Measurements from ENCODE around the gene PTPRN2.
"Not testable (repeated sequence)": the region's sequence is repeated elsewhere in the genome, so short reads cannot be mapped to it uniquely, and the experiment has no call there.

PTPRN2 gene

GRCh38 chr7:158317238-158318205 is 270.1 kb downstream of the PTPRN2 start:
- H3K36me3 Mint-ChIP-seq = no peaks in the 10 kb centered on the region
- H3K9me3 Mint-ChIP-seq = no peaks in the 10 kb centered on the region
- H3K4me3 Mint-ChIP-seq = no peak overlapping the region
- H3K27me3 Mint-ChIP-seq = peaks cover 8% of the 10 kb centered on the region
- no peaks in the 10 kb centered on the region for H3K4me1 Mint-ChIP-seq
- H3K27ac Mint-ChIP-seq = no peak overlapping the region

DNA sequence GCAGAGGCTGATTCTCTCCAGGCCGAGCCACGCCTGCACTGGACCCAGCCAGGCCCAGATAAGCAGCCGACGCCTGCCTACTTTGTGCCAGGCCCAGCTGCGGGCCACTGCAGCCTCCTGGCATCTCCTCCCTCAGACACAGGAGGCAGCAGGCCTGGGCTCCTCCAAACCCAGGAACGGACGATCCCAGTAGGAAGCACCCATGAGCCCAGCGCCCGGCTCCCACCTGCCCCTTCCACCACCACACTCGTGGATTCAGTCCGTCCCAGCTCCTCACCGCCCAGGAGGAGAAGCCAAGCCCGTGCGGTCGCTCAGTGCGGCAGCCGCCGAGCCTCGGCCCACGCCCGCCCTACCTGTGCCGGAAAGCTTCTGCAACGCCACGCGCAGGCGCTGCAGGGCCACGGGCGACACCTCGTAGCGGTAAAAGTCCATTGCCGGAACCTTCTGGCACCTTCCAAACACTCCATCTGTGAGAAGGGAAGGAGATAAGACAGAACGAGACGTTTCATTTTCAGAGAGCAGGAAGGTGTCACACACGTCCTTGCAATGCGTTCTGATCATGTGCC is 271.1 kb downstream of the PTPRN2 start:
- H3K27ac Mint-ChIP-seq = no peak overlapping the region
- H3K4me1 Mint-ChIP-seq = no peaks in the 10 kb centered on the region
- H3K27me3 Mint-ChIP-seq = peaks cover 6% of the 10 kb centered on the region
- no peaks in the 10 kb centered on the region for H3K9me3 Mint-ChIP-seq
- H3K36me3 Mint-ChIP-seq = no peaks in the 10 kb centered on the region
- H3K4me3 Mint-ChIP-seq = no peak overlapping the region

- H3K36me3 Mint-ChIP-seq = no peaks in the 10 kb centered on the region
- H3K4me1 Mint-ChIP-seq = no peaks in the 10 kb centered on the region
- H3K27me3 Mint-ChIP-seq = peaks cover 6% of the 10 kb centered on the region
- H3K27ac Mint-ChIP-seq = no peak overlapping the region
- H3K9me3 Mint-ChIP-seq = no peaks in the 10 kb centered on the region
- H3K4me3 Mint-ChIP-seq = no peak overlapping the region
Measured at GRCh38 chr7:158315881-158316280, 271.7 kb downstream of the PTPRN2 start.

DNA sequence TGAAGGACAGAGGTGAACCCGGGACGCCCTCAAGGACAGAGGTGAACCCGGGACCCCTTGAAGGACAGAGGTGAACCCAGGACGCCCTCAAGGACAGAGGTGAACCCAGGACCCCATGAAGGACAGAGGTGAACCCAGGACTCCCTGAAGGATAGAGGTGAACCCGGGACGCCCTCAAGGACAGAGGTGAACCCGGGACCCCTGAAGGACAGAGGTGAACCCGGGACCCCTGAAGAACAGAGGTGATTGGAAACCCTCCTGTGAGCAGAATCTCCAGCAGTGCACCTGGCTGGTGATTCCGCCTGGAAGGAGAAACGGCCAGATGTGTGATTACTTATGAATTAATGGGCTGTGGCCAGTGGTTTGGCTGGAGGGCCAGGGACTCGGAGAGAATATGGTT is 272.3 kb downstream of the PTPRN2 start:
- Mint-ChIP-seq H3K4me1 (no peaks in the 10 kb centered on the region), H3K27me3 (peaks cover 6% of the 10 kb centered on the region), H3K36me3 (no peaks in the 10 kb centered on the region), H3K27ac (no peak overlapping the region), H3K4me3 (no peak overlapping the region), H3K9me3 (no peaks in the 10 kb centered on the region)

GRCh38 chr7:158314394-158314793 is 273.2 kb downstream of the PTPRN2 start:
- Mint-ChIP-seq H3K27me3 (peaks cover 6% of the 10 kb centered on the region), H3K4me1 (no peaks in the 10 kb centered on the region), H3K27ac (no peak overlapping the region), H3K4me3 (no peak overlapping the region), H3K9me3 (no peaks in the 10 kb centered on the region), H3K36me3 (no peaks in the 10 kb centered on the region)

- no peaks in the 10 kb centered on the region for H3K4me1 Mint-ChIP-seq
Measured at GRCh38 chr7:158313931-158314330, 273.7 kb downstream of the PTPRN2 start.

GRCh38 chr7:158312789-158313188 is 274.8 kb downstream of the PTPRN2 start:
- Mint-ChIP-seq H3K9me3 (no peaks in the 10 kb centered on the region), H3K4me3 (no peak overlapping the region), H3K36me3 (no peaks in the 10 kb centered on the region), H3K4me1 (no peaks in the 10 kb centered on the region), H3K27me3 (peaks cover 6% of the 10 kb centered on the region), H3K27ac (no peak overlapping the region)

More at GRCh38 chr7:158313931-158314330, 273.7 kb downstream of the PTPRN2 start:
- Mint-ChIP-seq H3K4me3 (no peak overlapping the region), H3K27me3 (peaks cover 6% of the 10 kb centered on the region), H3K36me3 (no peaks in the 10 kb centered on the region), H3K27ac (no peak overlapping the region), H3K9me3 (no peaks in the 10 kb centered on the region)

DNA sequence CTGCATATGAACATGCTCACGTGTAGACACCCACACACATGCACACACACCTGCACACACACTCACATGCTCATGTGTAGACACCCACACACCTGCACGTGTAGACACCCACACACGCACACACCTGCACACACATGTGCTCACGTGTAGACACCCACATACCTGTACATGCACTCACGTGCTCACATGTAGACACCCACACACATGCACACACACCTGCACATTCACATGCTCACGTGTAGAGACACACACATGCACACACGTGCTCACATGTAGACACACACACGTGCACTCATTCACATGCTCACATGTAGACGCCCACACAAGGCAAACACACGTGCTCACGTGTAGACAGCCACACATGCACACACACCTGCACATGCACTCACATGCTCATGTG is 275.8 kb downstream of the PTPRN2 start:
- Mint-ChIP-seq H3K36me3 (no peaks in the 10 kb centered on the region), H3K27ac (no peak overlapping the region), H3K4me3 (no peak overlapping the region), H3K9me3 (no peaks in the 10 kb centered on the region), H3K27me3 (peaks cover 2% of the 10 kb centered on the region), H3K4me1 (no peaks in the 10 kb centered on the region)

DNA sequence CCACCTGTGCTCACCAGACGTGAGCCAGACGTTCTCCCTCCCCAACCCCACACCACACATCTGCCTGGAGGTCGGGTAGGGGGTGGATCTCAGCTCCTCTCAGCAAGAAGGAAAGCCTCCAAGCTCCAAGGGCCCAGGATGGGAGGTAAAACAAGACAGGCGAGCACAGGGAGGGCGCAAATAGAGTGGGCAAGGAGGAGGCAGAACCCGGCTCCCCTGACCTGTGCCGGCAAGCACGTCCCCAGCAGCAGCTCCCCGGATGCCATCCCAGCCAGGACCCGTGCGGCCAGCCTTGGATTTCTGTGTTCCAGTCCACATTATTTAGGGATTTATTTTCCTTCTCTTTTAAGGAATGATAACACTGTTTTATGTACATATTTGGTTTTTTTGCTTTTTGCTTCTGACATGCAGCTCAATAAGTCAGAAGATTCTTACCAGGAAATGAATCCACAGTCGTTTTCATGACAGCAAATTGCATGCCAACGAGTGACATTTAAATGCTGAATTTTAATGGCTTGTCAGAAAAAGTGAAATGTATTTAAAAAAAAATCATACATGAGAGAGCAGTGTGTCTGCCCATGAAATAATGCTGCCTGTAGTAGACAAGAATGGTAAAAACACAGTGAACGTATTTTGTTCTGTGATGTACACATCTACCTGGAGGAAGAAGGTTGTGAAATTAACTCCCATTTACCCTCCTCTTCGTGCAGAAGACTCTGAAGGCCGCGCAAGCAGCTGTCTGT is 276.5 kb downstream of the PTPRN2 start:
- H3K27me3 Mint-ChIP-seq = peaks cover 2% of the 10 kb centered on the region
- H3K9me3 Mint-ChIP-seq = peaks cover 4% of the 10 kb centered on the region
- H3K27ac Mint-ChIP-seq = no peak overlapping the region
- no peaks in the 10 kb centered on the region for H3K4me1 Mint-ChIP-seq
- no peak overlapping the region for H3K4me3 Mint-ChIP-seq
- H3K36me3 Mint-ChIP-seq = no peaks in the 10 kb centered on the region

DNA sequence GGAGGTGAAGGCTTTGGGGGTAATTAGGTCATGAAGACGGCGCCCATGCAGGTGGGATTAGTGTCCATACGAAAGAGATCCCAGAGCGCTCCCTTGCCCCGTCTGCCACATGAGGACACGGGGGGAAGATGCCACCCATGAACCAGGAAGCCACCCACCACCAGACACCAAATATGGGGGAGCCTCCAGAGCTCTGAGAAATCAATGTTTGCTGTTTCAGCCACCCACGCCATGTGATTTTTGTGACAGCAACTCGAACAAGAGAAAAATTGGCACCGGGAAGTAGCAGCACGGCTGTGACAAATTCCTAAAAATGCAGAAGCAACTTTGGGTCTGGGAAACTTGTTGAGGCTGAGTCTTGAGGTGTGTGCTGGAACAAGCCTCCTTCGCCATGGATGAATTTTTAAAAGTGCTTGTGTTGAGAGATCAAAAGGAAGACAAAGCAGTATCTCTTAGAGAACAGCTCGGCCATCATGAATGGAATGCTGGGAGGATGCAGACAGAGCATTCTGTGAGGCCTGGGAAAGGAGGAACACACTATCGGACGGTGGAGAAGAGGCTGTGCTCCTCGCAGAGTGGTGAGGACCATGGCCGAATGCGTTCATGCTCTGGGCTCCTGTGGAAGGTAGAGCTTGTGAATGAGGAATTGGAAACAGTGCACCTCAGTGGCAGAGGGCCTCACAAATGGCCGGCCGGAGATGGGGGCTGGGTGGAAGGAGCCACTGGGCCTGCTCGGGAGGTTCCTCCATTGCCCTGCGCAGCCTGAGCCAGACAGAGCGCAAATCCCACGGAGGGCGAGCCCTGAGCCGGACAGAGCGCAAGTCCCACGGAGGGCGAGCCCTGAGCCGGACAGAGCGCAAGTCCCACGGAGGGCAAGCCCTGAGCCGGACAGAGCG is 277.5 kb downstream of the PTPRN2 start:
- H3K4me3 Mint-ChIP-seq = no peak overlapping the region
- H3K27ac Mint-ChIP-seq = no peak overlapping the region
- H3K36me3 Mint-ChIP-seq = no peaks in the 10 kb centered on the region
- H3K9me3 Mint-ChIP-seq = peaks cover 9% of the 10 kb centered on the region
- H3K27me3 Mint-ChIP-seq = no peaks in the 10 kb centered on the region
- H3K4me1 Mint-ChIP-seq = no peaks in the 10 kb centered on the region

GRCh38 chr7:158308001-158308400 is 279.6 kb downstream of the PTPRN2 start:
- H3K36me3 Mint-ChIP-seq = no peaks in the 10 kb centered on the region
- H3K9me3 Mint-ChIP-seq = peaks cover 9% of the 10 kb centered on the region
- peaks cover 3% of the 10 kb centered on the region for H3K27me3 Mint-ChIP-seq
- H3K27ac Mint-ChIP-seq = no peak overlapping the region
- no peaks in the 10 kb centered on the region for H3K4me1 Mint-ChIP-seq
- no peak overlapping the region for H3K4me3 Mint-ChIP-seq

GRCh38 chr7:158304072-158304471 is 283.6 kb downstream of the PTPRN2 start:
- not testable (repeated sequence) for H3K36me3 Mint-ChIP-seq, H3K9me3 Mint-ChIP-seq, H3K27me3 Mint-ChIP-seq, H3K27ac Mint-ChIP-seq, H3K4me1 Mint-ChIP-seq, H3K4me3 Mint-ChIP-seq

GRCh38 chr7:158303121-158303520 is 284.5 kb downstream of the PTPRN2 start:
- H3K4me1 Mint-ChIP-seq = no peaks in the 10 kb centered on the region
- no peak overlapping the region for H3K27ac Mint-ChIP-seq
- no peak overlapping the region for H3K4me3 Mint-ChIP-seq
- H3K36me3 Mint-ChIP-seq = no peaks in the 10 kb centered on the region
- peaks cover 6% of the 10 kb centered on the region for H3K27me3 Mint-ChIP-seq
- peaks cover 9% of the 10 kb centered on the region for H3K9me3 Mint-ChIP-seq

- no peak overlapping the region for H3K4me3 Mint-ChIP-seq
- H3K36me3 Mint-ChIP-seq = no peaks in the 10 kb centered on the region
- peaks cover 6% of the 10 kb centered on the region for H3K27me3 Mint-ChIP-seq
- H3K4me1 Mint-ChIP-seq = no peaks in the 10 kb centered on the region
- H3K27ac Mint-ChIP-seq = no peak overlapping the region
- H3K9me3 Mint-ChIP-seq = peaks cover 9% of the 10 kb centered on the region
Measured at GRCh38 chr7:158302274-158303070, 285.2 kb downstream of the PTPRN2 start.
